Sigmoid colon (tissue), 7 donors: ENCODE measurements around the gene ZNF479. TPM values are rescaled to one million over a fixed set of nuclear protein-coding genes. Genes with fewer than 3 reads are reported as not detected.
"Not testable (repeated sequence)": the region's sequence is repeated elsewhere in the genome, so short reads cannot be mapped to it uniquely, and the experiment has no call there.

Experiments
- DNase-seq: peaks from one replicate; pipeline ENCODE4 v3.0.0-alpha.2; 2019
- H3K27ac ChIP-seq, 4 donors: fragments of 200-600 bp; sonication (generic); one replicate each; pipeline ENCODE4 v1.5.1; 2016 to 2019; ENCODE audit warnings: mild to moderate bottlenecking in 1 of 4
- H3K27me3 ChIP-seq, 3 donors: fragments of 200-600 bp; sonication (generic); one replicate each; pipeline ENCODE4 v1.5.1; 2019; ENCODE audit warnings: mild to moderate bottlenecking in 1 of 3
- H3K36me3 ChIP-seq, 4 donors: fragments of 200-600 bp; sonication (generic); one replicate each; pipeline ENCODE4 v1.5.1; 2016 to 2019
- H3K4me1 ChIP-seq, 4 donors: fragments of 200-600 bp; sonication (generic); one replicate each; pipeline ENCODE4 v1.5.1; 2017 to 2019
- H3K4me3 ChIP-seq, 4 donors: fragments of 200-600 bp; sonication (generic); one replicate each; pipeline ENCODE4 v1.5.1; 2017 to 2019; ENCODE audit warnings: mild to moderate bottlenecking in 2 of 4, moderate library complexity in 1 of 4
- H3K9me3 ChIP-seq, 4 donors: fragments of 200-600 bp in 3 of 4; sonication (generic) in 3 of 4; one replicate each; pipeline versions ENCODE4 v1.5.1 to v1.6.1; 2013 to 2019
- CTCF ChIP-seq, 4 experiments: fragments of 450-650 bp in 3 of 4; fragments of 200-600 bp in 1 of 4; IDR thresholded peaks; one replicate each; pipeline ENCODE4 v1.5.1; 2016 to 2019; ENCODE audit warnings: antibody characterized with exemption in 4 of 4, mild to moderate bottlenecking in 3 of 4, moderate library complexity in 2 of 4
- EP300 ChIP-seq, 4 donors: sonication (generic); formaldehyde crosslinking; IDR thresholded peaks; one replicate each; pipeline ENCODE4 v1.6.1; 2017; ENCODE audit warnings: antibody characterized with exemption in 4 of 4
- POLR2A ChIP-seq, 2 donors: fragments of 450-650 bp; IDR thresholded peaks; one replicate each; pipeline ENCODE4 v1.6.1; 2016; ENCODE audit warnings: antibody characterized with exemption in 2 of 2, mild to moderate bottlenecking in 2 of 2, moderate library complexity in 2 of 2
- POLR2AphosphoS5 ChIP-seq, 4 donors: sonication (generic); formaldehyde crosslinking; IDR thresholded peaks; one replicate each; pipeline ENCODE4 v1.6.1; 2017; ENCODE audit warnings: antibody characterized with exemption in 4 of 4
- WGBS, 2 donors: extraction: QIAGEN DNeasy Blood & Tissue Kit; methylation state at CpG; one replicate each; pipeline ENCODE4 v1.1.7; 2013; 5-methylcytosine and 5-hydroxymethylcytosine counted together
- intact Hi-C: fragments of 100-400 bp; cut with DNase I; formaldehyde crosslinking; loops from one replicate; pipeline ENCODE4 v1.15.1; 2023
- polyA plus RNA-seq, 3 donors: library from polyadenylated mRNA; stranded (reverse); fragments of 200-250 nt; gene quantifications; one replicate each; pipeline ENCODE4 v1.2.3, GENCODE V29; 2013
- total RNA-seq, 4 donors: library from RNA; depleted of rRNA; stranded (reverse); fragments of >200 nt; gene quantifications; one replicate each; pipeline ENCODE4 v1.1.0, GENCODE V29; 2016
- donor health status: healthy with polysubstance abuse.
- donor health status: Bipolar disorder and iron deficiency.
- donor health status: healthy.

Gene ZNF479
- total and polyA plus RNA-seq, 7 donors = not detected

GRCh38 chr7:57177856-57178767, 45.9 kb upstream of the ZNF479 start:
- TF ChIP-seq POLR2A (IDR thresholded peaks at IDR 0.05) (no peak), CTCF (IDR thresholded peaks at IDR 0.05) (no peak), POLR2AphosphoS5 (IDR thresholded peaks at IDR 0.05) (no peak), EP300 (IDR thresholded peaks at IDR 0.05) (no peak)
- H3K9me3 ChIP-seq = peaks cover 0 to 36% (median 9%) of the 10 kb centered on the region in 4 donors
- H3K27ac ChIP-seq = no peak overlapping the region
- 85 to 87% methylated on average over 21 of the region's 21 CpGs for WGBS, 2 donors
- no peak overlapping the region for H3K4me3 ChIP-seq
- H3K36me3 ChIP-seq = no peaks in the 10 kb centered on the region
- no peak for DNase-seq
- intact Hi-C loops = no loop called here
- H3K4me1 ChIP-seq = no peaks in the 10 kb centered on the region
- H3K27me3 ChIP-seq = no peaks in the 10 kb centered on the region

GRCh38 chr7:57176928-57177635, 44.8 kb upstream of the ZNF479 start:
- 84 to 86% methylated on average over 14 of the region's 14 CpGs for WGBS, 2 donors
- intact Hi-C loops = no loop called here

GRCh38 chr7:57165285-57165899, 33.2 kb upstream of the ZNF479 start:
- 80% methylated on average over 7 of the region's 7 CpGs for WGBS, 2 donors
- Histone ChIP-seq H3K27ac (no peak overlapping the region), H3K9me3 (peaks cover 15 to 42% (median 30%) of the 10 kb centered on the region in 4 donors)

More at GRCh38 chr7:57176928-57177635, 44.8 kb upstream of the ZNF479 start:
- DNase-seq = no peak
- H3K27ac ChIP-seq = no peak overlapping the region
- H3K27me3 ChIP-seq = no peaks in the 10 kb centered on the region
- no peaks in the 10 kb centered on the region for H3K4me1 ChIP-seq
- H3K9me3 ChIP-seq = peaks cover 0 to 36% (median 9%) of the 10 kb centered on the region in 4 donors
- TF ChIP-seq POLR2AphosphoS5 (IDR thresholded peaks at IDR 0.05) = no peak
- no peak for TF ChIP-seq EP300 (IDR thresholded peaks at IDR 0.05)
- no peak for TF ChIP-seq POLR2A (IDR thresholded peaks at IDR 0.05)
- TF ChIP-seq CTCF (IDR thresholded peaks at IDR 0.05) = no peak
- H3K4me3 ChIP-seq = no peak overlapping the region
- H3K36me3 ChIP-seq = no peaks in the 10 kb centered on the region

GRCh38 chr7:57120123-57120784, 12.0 kb downstream of the ZNF479 start:
- H3K27me3 ChIP-seq, H3K4me3 ChIP-seq, DNase-seq, H3K9me3 ChIP-seq, H3K27ac ChIP-seq, H3K36me3 ChIP-seq, intact Hi-C loops, H3K4me1 ChIP-seq: not testable (repeated sequence)
- WGBS, 2 donors = 70 to 86% methylated on average over 5 of the region's 5 CpGs

More at GRCh38 chr7:57165285-57165899, 33.2 kb upstream of the ZNF479 start:
- Histone ChIP-seq H3K27me3 (no peaks in the 10 kb centered on the region), H3K36me3 (no peaks in the 10 kb centered on the region), H3K4me1 (no peaks in the 10 kb centered on the region), H3K4me3 (no peak overlapping the region)
- intact Hi-C loops = no loop called here
- TF ChIP-seq CTCF (IDR thresholded peaks at IDR 0.05) (no peak), EP300 (IDR thresholded peaks at IDR 0.05) (no peak), POLR2AphosphoS5 (IDR thresholded peaks at IDR 0.05) (no peak), POLR2A (IDR thresholded peaks at IDR 0.05) (no peak)
- no peak for DNase-seq
